Right cardiac atrium (tissue), 5 donors: ENCODE data around the gene ADAM11. TPM values are rescaled to one million over a fixed set of nuclear protein-coding genes. Genes with fewer than 3 reads are reported as not detected.

Source experiments
- ATAC-seq, 2 donors: fragments of 200-7000 bp; cut with Tn5 transposase; one replicate each; pipeline versions ENCODE4 v1.8.0 to v1.9.1; 2020; ENCODE audit warnings: moderate library complexity in 2 of 2, mild to moderate bottlenecking in 1 of 2
- DNase-seq, 3 donors: peaks; one replicate each; pipeline ENCODE4 v3.0.0-alpha.2; 2020
- H3K27ac ChIP-seq: one replicate; pipeline ENCODE4 v1.5.1; 2013; ENCODE audit warnings: mild to moderate bottlenecking, low read length, control low read depth, moderate library complexity
- H3K27me3 ChIP-seq: one replicate; pipeline ENCODE4 v1.6.1; 2013; ENCODE audit not compliant: control insufficient read depth, insufficient read depth
- H3K4me1 ChIP-seq: one replicate; pipeline ENCODE4 v1.6.1; 2013; ENCODE audit warnings: low read length; ENCODE audit not compliant: control insufficient read depth, insufficient read depth
- H3K4me3 ChIP-seq: one replicate; pipeline ENCODE4 v1.5.1; 2013; ENCODE audit warnings: low read length, control low read depth
- H3K9me3 ChIP-seq: one replicate; pipeline ENCODE4 v1.6.1; 2013; ENCODE audit warnings: low read length; ENCODE audit not compliant: control insufficient read depth
- WGBS: extraction: QIAGEN DNeasy Blood & Tissue Kit; methylation state at CpG from one replicate; pipeline ENCODE4 v1.1.7; 2013; 5-methylcytosine and 5-hydroxymethylcytosine counted together
- intact Hi-C, 4 donors: fragments of 100-400 bp; cut with DNase I; formaldehyde crosslinking; loops; one replicate each; pipeline versions ENCODE4 v1.11.0 to v1.14.0; 2022 to 2023
- polyA plus RNA-seq: library from polyadenylated mRNA; stranded (reverse); fragments of 200-250 nt; gene quantifications from one replicate; pipeline ENCODE4 v1.2.3, GENCODE V29; 2013
- total RNA-seq, 4 donors: library from RNA; stranded (reverse); fragmentation: NEBNext Ultra II Directional; extraction: Animal tissue kit (Norgen Biotek cat#: 25700); gene quantifications; one replicate each; pipeline ENCODE4 v1.2.1, GENCODE V29; 2021
- donor health status: healthy with polysubstance abuse.
- donor health status: DM: no; HTN: yes; CAD: no.
- donor health status: DM: no; HTN: no; CAD: no.
- donor health status: DM: no; HTN: yes; CAD: no; lungs with severe emphysema.
- donor health status: DM: yes; HTN: yes; CAD: no.

The ADAM11 gene
- total and polyA plus RNA-seq, 5 donors: 9.5 to 43.3 (median 31.3) TPM

DNA sequence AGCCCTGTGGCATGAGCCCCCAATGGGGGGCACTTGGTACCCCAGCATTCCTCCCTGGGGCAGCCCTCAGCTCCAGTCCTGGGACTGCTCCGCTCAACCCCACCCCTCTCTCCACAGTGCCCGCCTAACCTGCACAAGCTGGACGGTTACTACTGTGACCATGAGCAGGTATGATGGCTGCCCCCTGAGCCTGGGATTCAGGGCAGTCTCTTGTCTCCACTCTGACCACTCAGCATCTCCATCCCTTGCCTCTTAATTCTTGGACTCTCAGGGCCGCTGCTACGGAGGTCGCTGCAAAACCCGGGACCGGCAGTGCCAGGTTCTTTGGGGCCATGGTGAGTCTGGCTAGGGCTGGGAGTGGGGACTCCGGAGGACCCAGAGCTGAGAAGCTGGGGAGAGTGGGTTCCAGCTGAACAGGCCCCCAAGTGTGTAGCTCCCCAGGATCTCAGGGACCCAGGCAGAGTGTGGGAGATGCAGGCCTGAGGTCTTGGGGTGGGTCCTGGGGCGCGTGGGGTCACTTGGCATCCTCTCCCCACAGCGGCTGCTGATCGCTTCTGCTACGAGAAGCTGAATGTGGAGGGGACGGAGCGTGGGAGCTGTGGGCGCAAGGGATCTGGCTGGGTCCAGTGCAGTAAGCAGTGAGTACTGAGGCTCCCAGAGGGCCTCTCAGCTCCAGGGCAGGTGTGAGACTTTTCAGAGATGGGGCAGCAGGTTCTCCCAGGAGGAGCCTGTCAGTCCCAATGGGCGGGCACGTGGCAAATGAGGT lies 18.0 kb downstream of the ADAM11 start:
- no peak overlapping the region for H3K27ac ChIP-seq
- H3K27me3 ChIP-seq: no peaks in the 10 kb centered on the region
- no peaks in the 10 kb centered on the region for H3K4me1 ChIP-seq
- H3K4me3 ChIP-seq: no peak overlapping the region
- 87% methylated on average over 19 of the region's 19 CpGs for WGBS
- ATAC-seq (no peak), DNase-seq (peak in 2 of 3 donors; percentile 38 to 43)
- no peaks in the 10 kb centered on the region for H3K9me3 ChIP-seq
- intact Hi-C loops: loop anchor here (2.0 to 10.0 kb wide), 4 partner anchors 85 to 248 kb away; no protein-coding TSS in a partner anchor

GRCh38 chr17:44777394-44778348 lies 18.9 kb downstream of the ADAM11 start:
- Histone ChIP-seq H3K4me1 (peaks cover 4% of the 10 kb centered on the region), H3K9me3 (no peaks in the 10 kb centered on the region), H3K27ac (no peak overlapping the region), H3K4me3 (no peak overlapping the region), H3K27me3 (no peaks in the 10 kb centered on the region)
- ATAC-seq: no peak
- peak in 2 of 3 donors; percentile 45 to 65 for DNase-seq
- intact Hi-C loops: loop anchor here (2.0 to 10.0 kb wide), 4 partner anchors 85 to 247 kb away; no protein-coding TSS in a partner anchor
- 86% methylated on average over 20 of the region's 20 CpGs for WGBS

DNA sequence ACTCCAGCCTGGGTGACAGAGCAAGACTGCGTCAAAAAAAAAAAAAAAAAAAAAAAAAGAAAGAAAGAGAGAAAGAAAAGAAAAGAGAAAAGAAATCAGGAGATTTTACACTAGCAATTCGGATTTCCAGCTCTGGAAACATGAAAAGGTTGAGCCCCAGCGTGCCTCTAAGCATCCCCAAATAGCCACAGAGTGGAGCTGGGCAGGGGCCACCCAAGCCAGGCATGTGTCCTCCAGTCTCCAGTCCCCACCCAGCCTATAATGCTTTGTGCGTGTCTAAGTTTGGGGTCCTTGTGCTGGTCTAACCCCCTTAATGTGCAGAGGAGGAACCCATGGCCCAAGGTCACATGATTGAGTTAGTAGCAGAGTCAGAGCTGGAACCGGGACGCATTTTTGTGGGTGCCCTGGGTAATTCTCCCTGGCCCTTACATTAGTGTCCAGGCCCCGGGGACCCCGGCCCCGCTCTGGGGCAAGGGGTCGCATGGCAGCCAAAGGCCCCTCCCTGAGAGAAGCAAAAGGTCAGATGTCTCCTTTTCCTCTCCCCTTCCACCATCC lies 19.9 kb downstream of the ADAM11 start:
- Histone ChIP-seq H3K4me3 (no peak overlapping the region), H3K27me3 (no peaks in the 10 kb centered on the region), H3K4me1 (peaks cover 6% of the 10 kb centered on the region), H3K27ac (no peak overlapping the region), H3K9me3 (no peaks in the 10 kb centered on the region)
- ATAC-seq (no peak), DNase-seq (peak in 1 of 3 donors; percentile 50)
- intact Hi-C loops: loop anchor here (2.0 to 10.0 kb wide), 4 partner anchors 84 to 246 kb away; no protein-coding TSS in a partner anchor
- 33% methylated on average over 10 of the region's 10 CpGs for WGBS

DNA sequence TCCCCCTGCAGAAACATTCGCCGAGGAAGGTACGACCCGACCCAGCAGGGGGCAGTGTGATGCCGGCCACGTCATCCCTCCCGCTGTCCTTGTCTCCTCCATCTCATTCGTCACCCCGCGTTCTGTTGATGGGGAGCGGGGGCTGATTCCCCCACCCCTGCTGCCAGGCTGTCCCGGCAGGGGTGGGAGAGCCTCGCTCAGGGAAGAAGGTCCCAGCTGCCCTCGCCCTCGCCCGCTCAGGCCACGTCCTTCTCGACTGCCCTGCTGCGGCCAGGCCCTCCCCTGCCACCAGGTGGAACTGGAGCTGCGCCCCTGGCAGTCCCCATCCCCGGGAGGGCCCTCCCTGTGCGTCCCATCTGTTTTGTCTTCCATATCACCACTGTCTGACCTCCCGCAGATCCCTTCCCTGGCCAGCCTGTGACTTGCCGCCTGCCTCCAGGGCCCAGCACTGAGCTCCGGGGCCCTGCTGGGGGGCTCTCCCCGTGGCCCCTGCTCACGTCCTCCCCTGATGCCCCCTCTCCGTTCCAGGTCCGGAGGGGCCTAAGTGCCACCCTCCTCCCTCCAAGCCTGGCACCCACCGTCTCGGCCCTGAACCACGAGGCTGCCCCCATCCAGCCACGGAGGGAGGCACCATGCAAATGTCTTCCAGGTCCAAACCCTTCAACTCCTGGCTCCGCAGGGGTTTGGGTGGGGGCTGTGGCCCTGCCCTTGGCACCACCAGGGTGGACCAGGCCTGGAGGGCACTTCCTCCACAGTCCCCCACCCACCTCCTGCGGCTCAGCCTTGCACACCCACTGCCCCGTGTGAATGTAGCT lies 20.6 kb downstream of the ADAM11 start:
- intact Hi-C loops: loop anchor here (2.0 to 10.0 kb wide), 4 partner anchors 83 to 245 kb away; no protein-coding TSS in a partner anchor
- H3K4me1 ChIP-seq: peaks cover 6% of the 10 kb centered on the region
- 13% methylated on average over 36 of the region's 36 CpGs for WGBS
- H3K27ac ChIP-seq: peak overlapping the region; percentile 4
- H3K27me3 ChIP-seq: no peaks in the 10 kb centered on the region
- no peak overlapping the region for H3K4me3 ChIP-seq
- ATAC-seq (peak; percentile 25 to 36), DNase-seq (peak; percentile 78 to 92 (median 92))
- no peaks in the 10 kb centered on the region for H3K9me3 ChIP-seq

DNA sequence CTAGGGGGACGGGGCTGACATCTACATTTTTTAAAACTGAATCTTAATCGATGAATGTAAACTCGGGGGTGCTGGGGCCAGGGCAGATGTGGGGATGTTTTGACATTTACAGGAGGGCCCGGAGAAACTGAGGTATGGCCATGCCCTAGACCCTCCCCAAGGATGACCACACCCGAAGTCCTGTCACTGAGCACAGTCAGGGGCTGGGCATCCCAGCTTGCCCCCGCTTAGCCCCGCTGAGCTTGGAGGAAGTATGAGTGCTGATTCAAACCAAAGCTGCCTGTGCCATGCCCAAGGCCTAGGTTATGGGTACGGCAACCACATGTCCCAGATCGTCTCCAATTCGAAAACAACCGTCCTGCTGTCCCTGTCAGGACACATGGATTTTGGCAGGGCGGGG lies 21.4 kb downstream of the ADAM11 start:
- no peaks in the 10 kb centered on the region for H3K27me3 ChIP-seq
- ATAC-seq (no peak), DNase-seq (peak in 1 of 3 donors; percentile 44)
- H3K4me1 ChIP-seq: peaks cover 6% of the 10 kb centered on the region
- intact Hi-C loops: no loop called here
- H3K9me3 ChIP-seq: no peaks in the 10 kb centered on the region
- WGBS: 87% methylated on average over 12 of the region's 12 CpGs
- no peak overlapping the region for H3K4me3 ChIP-seq
- no peak overlapping the region for H3K27ac ChIP-seq

DNA sequence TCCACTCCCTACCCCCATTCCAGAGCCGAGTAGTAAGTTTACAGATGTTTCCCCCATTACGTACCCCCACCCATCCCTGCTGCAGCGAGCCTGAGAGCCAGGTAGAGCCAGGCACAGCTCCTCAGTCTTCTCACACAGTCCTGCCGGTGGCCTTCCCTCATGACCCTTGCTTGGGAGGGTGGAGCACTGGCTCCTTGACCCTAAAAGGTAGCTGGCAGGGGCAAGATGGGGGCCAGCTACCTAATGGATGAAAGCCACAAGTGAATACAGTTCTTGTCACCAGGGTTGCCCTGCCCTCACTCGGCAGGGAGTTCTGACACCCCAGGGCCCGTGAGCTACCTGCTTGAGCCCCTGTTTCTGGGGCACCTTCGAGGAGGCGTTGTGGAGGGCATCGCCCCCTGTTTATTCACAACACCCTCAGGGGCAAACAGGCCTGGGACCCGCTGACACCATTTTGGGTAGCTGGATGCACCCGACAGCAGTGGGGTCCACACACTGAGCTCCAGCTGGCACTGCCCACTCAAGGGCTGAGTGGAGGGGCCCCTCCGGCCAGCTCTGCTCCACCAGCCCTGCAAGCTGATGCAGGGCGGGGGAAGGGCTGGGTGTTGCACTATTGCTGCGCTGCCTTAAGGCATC lies 22.2 kb downstream of the ADAM11 start:
- peaks cover 6% of the 10 kb centered on the region for H3K4me1 ChIP-seq
- intact Hi-C loops: no loop called here

GRCh38 chr17:44781551-44782325 lies 22.9 kb downstream of the ADAM11 start:
- 39% methylated on average over 17 of the region's 17 CpGs for WGBS
- intact Hi-C loops: no loop called here
- H3K27me3 ChIP-seq: no peaks in the 10 kb centered on the region
- peak overlapping the region; percentile 79 for H3K27ac ChIP-seq
- peaks cover 6% of the 10 kb centered on the region for H3K4me1 ChIP-seq
- no peaks in the 10 kb centered on the region for H3K9me3 ChIP-seq
- ATAC-seq: peak; percentile 20 to 44
- H3K4me3 ChIP-seq: no peak overlapping the region
- peak; percentile 50 to 77 (median 73) for DNase-seq

More for the DNA sequence above, 22.2 kb downstream of the ADAM11 start:
- DNase-seq: peak in 2 of 3 donors; percentile 50 to 51
- no peak overlapping the region for H3K4me3 ChIP-seq
- peak in 1 of 2 donors; percentile 1 for ATAC-seq
- no peak overlapping the region for H3K27ac ChIP-seq
- WGBS: 87% methylated on average over 14 of the region's 14 CpGs
- no peaks in the 10 kb centered on the region for H3K27me3 ChIP-seq
- no peaks in the 10 kb centered on the region for H3K9me3 ChIP-seq

DNA sequence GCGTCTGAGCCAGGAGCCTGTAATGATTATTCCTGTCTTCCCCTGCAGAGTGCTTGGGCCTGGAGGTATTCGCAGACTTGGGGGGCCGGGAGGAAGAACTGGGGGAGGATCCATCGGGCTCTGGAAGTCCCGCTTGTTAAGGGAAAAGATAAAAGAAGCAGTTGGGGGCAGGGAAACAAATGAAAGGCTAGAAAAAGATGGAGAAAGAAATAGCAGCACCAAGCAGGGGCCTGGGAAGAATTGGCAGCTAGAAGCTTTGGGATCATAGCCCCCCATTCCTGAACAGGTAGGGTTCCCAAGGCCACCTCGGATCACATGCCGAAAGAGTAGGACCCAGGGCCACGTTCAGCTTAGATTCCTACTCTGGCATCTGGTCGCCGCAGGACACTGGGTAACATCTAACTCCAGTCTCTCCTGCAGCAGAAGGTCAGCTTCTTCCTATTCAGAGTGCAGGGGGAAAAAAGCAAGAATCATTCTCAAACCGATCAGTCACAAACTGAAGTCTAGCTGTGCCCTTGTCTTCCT lies 23.6 kb downstream of the ADAM11 start:
- Histone ChIP-seq H3K27me3 (no peaks in the 10 kb centered on the region), H3K4me3 (no peak overlapping the region), H3K27ac (peak overlapping the region; percentile 79), H3K9me3 (no peaks in the 10 kb centered on the region), H3K4me1 (peaks cover 6% of the 10 kb centered on the region)
- DNase-seq (peak in 2 of 3 donors; percentile 12 to 32), ATAC-seq (no peak)
- intact Hi-C loops: no loop called here
- WGBS: 31% methylated on average over 11 of the region's 11 CpGs

- Histone ChIP-seq H3K4me1 (peaks cover 6% of the 10 kb centered on the region), H3K27me3 (no peaks in the 10 kb centered on the region), H3K27ac (peak overlapping the region; percentile 1), H3K4me3 (no peak overlapping the region), H3K9me3 (no peaks in the 10 kb centered on the region)
- 72% methylated on average over 7 of the region's 7 CpGs for WGBS
- intact Hi-C loops: no loop called here
- DNase-seq (peak in 2 of 3 donors; percentile 46 to 50), ATAC-seq (no peak)
Measured at GRCh38 chr17:44785921-44786320, 27.1 kb downstream of the ADAM11 start.
